Left lobe of liver (tissue), 2 donors: ENCODE data around the gene TVP23A. TPM values are rescaled to one million over a fixed set of nuclear protein-coding genes. Genes with fewer than 3 reads are reported as not detected.
"Not testable (repeated sequence)": the region's sequence is repeated elsewhere in the genome, so short reads cannot be mapped to it uniquely, and the experiment has no call there.

Experiments used
- ATAC-seq: fragments of 200-7000 bp; cut with Tn5 transposase; one replicate; pipeline ENCODE4 v1.9.1; 2020; ENCODE audit warnings: mild to moderate bottlenecking, moderate library complexity
- DNase-seq: peaks from one replicate; pipeline ENCODE4 v3.0.0-alpha.2; 2020; ENCODE audit warnings: low spot score
- total RNA-seq: library from RNA; stranded (reverse); gene quantifications from one replicate; pipeline ENCODE4 v1.2.1, GENCODE V29; 2021
- donor health status: DM: no; HTN: no; CAD: no; lungs with moderate emphysema.
- donor health status: DM: no; HTN: yes; CAD: no.

Gene TVP23A
- total RNA-seq, 1 donor from 2014 or later: not detected

DNA sequence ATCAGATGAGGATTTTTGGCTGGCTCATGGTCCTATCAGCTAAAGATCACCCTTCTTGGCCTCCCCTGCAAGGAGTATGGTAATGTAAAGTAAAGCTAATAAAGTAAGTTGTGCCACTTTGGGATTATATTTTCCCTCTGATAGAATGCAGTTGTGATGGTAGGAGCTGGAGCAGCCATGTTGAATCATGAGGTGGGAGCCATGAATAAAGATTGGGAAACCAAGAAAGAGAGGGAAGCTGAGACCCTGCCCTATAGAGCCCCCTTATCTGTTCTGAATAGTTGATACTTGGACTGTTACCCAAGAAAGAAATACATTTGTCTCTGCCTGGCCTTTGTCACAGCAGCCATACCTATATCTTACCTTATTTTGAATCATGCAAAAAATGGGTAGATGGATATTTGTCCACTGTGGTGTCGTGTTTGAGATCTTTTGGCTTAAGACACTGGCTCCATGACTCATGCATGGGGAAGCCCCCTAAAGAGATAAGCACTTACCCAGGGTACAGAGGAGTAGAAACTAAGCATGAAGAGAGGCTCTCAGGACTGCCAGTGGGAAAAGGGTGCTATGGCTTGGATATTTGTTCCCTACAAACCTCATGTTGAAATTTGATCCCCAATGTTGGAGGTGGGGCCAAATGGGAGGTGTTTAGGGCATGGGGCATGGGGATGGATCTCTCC lies 17.7 kb upstream of the TVP23A start:
- DNase-seq (no peak), ATAC-seq (no peak)

DNA sequence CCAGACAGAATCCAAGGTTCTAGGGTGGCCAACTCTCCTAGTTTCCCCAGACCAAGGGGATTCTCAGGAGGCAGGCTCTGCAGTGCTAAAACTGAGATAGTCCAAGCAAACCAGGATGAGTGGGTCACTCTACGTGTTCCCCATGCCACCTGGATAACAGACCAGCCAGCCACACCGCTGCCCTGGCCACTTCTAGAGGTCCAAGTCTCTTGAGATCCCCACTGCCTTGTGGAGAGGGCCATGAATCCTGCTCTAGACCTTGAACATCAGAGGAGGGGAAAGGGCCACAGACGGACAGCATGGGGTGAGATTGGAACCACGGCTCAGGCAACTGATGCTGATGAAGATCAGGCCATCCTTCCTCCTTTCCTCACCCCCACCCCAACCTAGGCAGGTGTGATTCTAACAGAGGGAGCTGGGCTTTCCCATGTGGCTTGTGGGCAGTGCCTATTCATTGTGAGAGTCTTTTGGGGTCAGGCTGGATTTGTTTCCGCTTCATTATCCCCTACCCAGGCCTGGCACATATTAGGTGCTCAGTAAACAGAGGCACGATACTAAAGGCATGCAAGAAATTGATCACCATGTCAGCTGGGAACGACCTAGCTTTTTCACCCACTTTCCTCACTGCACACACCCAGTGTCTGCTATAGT lies 16.8 kb upstream of the TVP23A start:
- DNase-seq (no peak), ATAC-seq (no peak)

- ATAC-seq (no peak), DNase-seq (no peak)
Measured at GRCh38 chr16:10834766-10835165, 16.2 kb upstream of the TVP23A start.

GRCh38 chr16:10834130-10834529 lies 15.5 kb upstream of the TVP23A start:
- DNase-seq: peak; percentile 50
- peak; percentile 60 for ATAC-seq

DNA sequence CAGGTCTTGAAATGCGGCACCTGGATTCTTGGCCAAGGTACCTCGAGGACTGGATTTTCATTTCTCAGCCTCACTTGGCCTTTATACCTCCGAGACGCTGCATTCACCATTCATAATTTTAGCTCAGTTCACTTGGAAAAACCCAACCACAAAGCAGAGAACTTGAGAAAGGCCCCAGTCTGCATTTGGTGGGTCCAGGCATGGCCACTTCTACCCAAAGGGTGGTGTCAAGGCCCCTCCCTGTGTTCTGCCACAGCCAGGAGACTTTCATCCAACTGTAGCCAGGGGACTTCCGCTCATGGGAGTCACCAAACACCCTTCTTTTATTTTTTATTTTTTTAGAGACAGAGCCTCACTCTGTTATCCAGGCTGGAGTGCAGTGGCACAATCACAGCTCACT lies 14.7 kb upstream of the TVP23A start:
- no peak for ATAC-seq
- no peak for DNase-seq

GRCh38 chr16:10831894-10832886 lies 13.6 kb upstream of the TVP23A start:
- ATAC-seq: no peak
- no peak for DNase-seq

- DNase-seq, ATAC-seq: not testable (repeated sequence)
Measured at GRCh38 chr16:10830240-10830639, 11.6 kb upstream of the TVP23A start.

DNA sequence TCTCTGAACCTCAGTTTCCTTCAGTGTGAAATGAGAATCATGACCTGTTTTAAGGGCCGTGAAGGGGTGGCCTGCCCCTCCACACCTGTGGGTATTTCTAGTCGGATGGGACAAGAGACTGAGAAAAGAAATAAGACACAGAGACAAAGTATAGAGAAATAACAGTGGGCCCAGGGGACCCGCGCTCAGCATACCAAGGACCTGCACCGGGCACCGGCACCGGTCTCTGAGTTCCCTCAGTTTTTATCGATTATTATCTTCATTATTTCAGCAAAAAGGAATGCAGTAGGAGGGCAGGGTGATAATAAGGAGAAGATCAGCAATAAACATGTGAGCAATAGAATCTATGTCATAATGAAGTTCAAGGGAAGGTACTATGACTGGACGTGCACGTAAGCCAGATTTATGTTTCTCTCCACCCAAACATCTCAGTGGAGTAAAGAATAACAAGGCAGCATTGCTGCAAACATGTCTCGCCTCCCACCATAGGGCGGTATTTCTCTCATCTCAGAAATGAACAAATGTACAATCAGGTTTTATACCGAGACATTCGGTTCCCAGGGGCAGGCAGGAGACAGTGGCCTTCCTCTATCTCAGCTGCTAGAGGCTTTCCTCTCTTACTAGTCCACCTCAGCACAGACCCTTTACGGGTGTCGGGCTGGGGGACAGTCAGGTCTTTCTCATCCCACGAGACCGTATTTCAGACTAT lies 10.9 kb upstream of the TVP23A start:
- DNase-seq, ATAC-seq: not testable (repeated sequence)

GRCh38 chr16:10828851-10829366 lies 10.3 kb upstream of the TVP23A start:
- DNase-seq (peak; percentile 95), ATAC-seq (peak; percentile 76)

DNA sequence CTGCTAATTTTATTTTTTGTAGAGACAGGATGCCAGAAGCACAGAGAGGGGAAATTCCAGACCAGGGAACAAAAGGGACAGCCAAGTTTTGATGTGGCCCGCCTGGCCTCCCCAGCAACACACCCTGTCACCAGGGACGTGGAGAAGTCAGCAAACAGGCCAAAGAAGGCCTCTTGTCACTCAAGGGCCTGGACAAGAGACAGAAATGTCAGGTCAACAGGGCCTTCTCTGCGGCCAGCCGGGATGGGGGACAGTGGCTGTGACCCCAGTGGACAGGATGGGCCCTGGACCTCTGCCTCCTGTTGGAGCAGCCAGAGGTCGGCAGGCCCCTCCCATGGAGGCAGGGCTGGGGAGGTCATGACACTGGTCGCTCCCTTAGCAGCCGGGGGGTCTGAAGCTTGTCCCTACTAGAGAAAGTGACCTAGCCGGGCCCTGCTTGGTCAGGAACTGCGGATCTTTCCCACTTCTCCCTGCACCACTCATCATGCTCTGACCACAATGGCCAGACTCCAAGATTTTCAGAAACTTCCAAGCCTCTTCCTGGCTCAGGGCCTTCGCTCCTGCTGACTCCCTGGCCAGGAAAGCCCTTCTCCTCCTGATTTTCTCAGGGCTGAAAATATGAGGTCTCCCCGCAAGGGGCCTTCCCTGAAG lies 9.2 kb upstream of the TVP23A start:
- DNase-seq: peak; percentile 77
- ATAC-seq: peak; percentile 71

DNA sequence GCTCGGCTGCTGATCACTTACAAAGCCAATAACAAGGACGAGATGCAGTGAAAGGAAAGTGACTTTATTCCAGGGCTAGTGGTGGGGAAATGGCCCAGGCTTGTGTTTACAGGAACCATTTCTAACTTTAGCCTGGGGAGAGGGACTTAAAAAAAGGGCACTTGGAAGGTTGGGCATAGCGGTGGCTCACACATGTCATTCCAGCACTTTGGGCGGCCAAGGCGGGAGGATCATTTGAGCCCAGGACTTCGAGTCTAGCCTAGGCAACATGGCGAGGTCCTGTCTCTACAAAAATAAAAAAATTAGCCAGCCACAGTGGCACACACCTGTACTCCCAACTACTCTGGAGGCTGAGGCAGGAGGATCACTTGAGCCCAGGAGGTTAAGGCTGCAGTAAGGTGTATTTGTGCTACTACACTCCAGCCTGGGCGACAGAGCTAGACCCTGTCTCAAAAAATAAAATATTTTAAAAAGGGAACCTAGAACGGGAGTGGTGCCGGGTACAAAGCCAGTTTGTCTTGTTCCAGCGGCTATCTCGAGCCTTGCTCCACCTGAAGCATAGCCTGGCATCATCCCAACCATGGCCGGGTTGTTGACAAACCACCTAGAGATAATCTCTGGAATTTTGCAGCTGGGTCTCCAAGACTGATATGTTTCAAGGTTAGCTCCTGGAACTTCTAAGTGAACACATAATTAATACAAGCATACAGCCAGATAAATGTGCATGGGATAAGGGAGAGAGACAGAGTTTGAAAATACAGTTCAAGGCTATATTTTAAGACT lies 5.7 kb upstream of the TVP23A start:
- ATAC-seq (no peak), DNase-seq (peak; percentile 69)

GRCh38 chr16:10822702-10823101 lies 4.1 kb upstream of the TVP23A start:
- peak; percentile 79 for ATAC-seq
- peak; percentile 71 for DNase-seq

DNA sequence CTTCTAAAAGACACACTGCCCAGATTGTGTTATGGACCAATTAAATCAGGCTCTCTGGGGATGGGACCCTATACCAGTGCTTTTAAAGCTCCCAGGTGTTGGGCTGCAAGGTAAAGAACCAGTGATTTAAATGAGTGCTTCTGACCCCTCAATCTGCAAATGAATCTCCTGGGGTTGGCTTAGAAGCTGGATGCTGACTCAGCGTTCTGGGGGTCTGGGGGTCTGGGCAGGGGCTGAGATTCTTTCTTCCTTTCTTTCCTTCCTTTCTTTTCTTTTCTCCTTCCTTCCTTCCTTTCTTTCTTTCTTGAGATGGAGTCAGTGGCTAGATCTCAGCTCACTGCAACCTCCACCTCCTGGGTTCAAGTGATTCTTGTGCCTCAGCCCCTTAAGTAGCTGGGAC lies 2.0 kb upstream of the TVP23A start:
- ATAC-seq (no peak), DNase-seq (no peak)

GRCh38 chr16:10817514-10817913 lies 1.1 kb downstream of the TVP23A start:
- ATAC-seq (no peak), DNase-seq (no peak)

DNA sequence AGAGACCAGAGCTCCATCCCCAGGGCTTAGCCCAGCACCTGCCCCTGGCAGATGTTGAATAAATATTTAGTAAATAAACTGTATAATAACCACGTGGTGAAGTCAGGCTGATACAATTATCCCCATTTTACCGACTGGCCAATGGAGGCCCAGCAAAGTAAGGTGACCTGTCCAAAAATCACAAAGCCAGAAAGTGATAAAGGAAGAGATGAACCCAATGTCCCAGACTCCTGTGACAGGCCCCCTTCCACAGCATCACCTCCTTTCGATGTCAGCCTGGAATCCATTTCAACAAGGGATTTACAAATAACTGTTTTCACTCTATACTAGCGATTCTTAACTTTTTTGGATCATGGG lies 5.5 kb downstream of the TVP23A start:
- ATAC-seq (no peak), DNase-seq (no peak)

- DNase-seq (no peak), ATAC-seq (no peak)
Measured at GRCh38 chr16:10812312-10813098, 6.1 kb downstream of the TVP23A start.

- ATAC-seq: no peak
Measured at GRCh38 chr16:10809706-10810105, 8.9 kb downstream of the TVP23A start.

GRCh38 chr16:10808850-10809249 lies 9.7 kb downstream of the TVP23A start:
- no peak for ATAC-seq
- DNase-seq: no peak

More at GRCh38 chr16:10809706-10810105, 8.9 kb downstream of the TVP23A start:
- DNase-seq: no peak
